HG02870 (cell line): Measurements from ENCODE around the gene ACE2.

Experiments used
- ATAC-seq: cut with Tn5 transposase; IDR thresholded peaks from one replicate; pipeline ENCODE4 v1.9.1; 2021; ENCODE audit warnings: mild to moderate bottlenecking, moderate library complexity; ENCODE audit not compliant: unreplicated experiment

The ACE2 gene

GRCh38 chrX:15515931-15516330, 84.8 kb downstream of the ACE2 start:
- ATAC-seq, result no peak

DNA sequence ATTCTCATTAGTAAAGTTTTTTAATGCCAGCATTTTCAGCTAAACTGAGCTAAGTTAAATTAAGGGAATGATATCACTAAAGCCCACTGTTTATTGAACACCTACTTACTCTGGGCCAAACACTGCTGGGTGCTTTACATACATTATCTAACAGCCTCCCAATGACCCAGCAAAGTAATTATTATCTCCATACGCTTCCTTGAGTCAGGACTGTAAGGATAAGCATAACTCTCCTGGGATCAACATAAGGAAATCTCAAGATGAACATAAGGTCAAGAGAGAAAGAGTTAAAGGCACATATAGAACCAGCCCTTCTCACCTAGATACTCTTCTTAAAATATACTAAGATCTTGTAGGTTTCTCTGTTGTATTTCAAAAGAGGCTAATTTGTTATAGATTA, 86.5 kb downstream of the ACE2 start:
- no peak for ATAC-seq

DNA sequence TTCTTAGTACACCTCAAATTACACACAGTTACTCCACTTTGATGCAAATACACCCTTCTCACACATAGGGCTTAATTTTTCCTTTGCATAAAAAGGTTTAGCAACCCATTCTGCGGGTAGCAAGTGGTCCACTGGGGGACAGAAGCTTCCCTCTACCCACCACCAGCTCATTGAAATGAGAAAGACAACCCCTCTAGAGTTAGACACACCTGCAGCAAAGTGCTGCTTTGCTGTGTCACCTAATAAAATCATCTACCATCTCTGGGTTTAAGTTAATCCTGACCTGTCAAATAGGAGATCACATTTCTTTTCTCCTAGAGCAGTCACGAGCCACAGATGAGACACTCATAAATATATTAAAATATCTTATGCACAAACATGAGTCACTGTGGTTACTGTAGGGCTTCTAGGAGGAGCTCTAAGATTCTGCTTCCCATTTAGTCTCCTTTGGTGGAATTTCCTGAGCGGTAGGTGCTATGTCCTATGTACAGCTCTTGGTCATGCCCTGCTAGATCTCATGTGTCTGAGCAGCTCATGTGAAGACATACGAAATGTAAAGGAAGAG, 88.3 kb downstream of the ACE2 start:
- no peak for ATAC-seq

- no peak for ATAC-seq
These were observed 89.2 kb downstream of the ACE2 start for GRCh38 chrX:15511563-15511962.
